SH-SY5Y (cell line): Measurements from ENCODE around the gene TRIM72.

Experiments
- GATA2 ChIP-seq: IDR thresholded peaks from 2 replicates; pipeline ENCODE4 v1.6.1; 2011; ENCODE audit warnings: mild to moderate bottlenecking, low read depth, low read length
- GATA3 ChIP-seq: IDR thresholded peaks from 2 replicates; pipeline ENCODE4 v1.6.1; 2011; ENCODE audit warnings: low read depth, mild to moderate bottlenecking, low read length, moderate library complexity

The TRIM72 gene

GRCh38 chr16:31186930-31187807 lies 26.8 kb upstream of the TRIM72 start:
- no peak for TF ChIP-seq GATA3

- TF ChIP-seq GATA3 (no peak), GATA2 (no peak)
Measured at GRCh38 chr16:31187808-31188189, 26.1 kb upstream of the TRIM72 start.

GRCh38 chr16:31188450-31189411 lies 25.2 kb upstream of the TRIM72 start:
- TF ChIP-seq GATA2 (no peak), GATA3 (no peak)

GRCh38 chr16:31189412-31189778 lies 24.5 kb upstream of the TRIM72 start:
- TF ChIP-seq GATA2 (no peak), GATA3 (no peak)

GRCh38 chr16:31190061-31190460 lies 23.9 kb upstream of the TRIM72 start:
- no peak for TF ChIP-seq GATA3
- no peak for TF ChIP-seq GATA2

GRCh38 chr16:31190818-31191444 lies 23.0 kb upstream of the TRIM72 start:
- TF ChIP-seq GATA3 (no peak), GATA2 (no peak)

GRCh38 chr16:31191697-31192428 lies 22.1 kb upstream of the TRIM72 start:
- TF ChIP-seq GATA3 (no peak), GATA2 (no peak)

GRCh38 chr16:31192856-31193642 lies 20.9 kb upstream of the TRIM72 start:
- TF ChIP-seq GATA2 (no peak), GATA3 (no peak)

GRCh38 chr16:31193874-31194273 lies 20.0 kb upstream of the TRIM72 start:
- no peak for TF ChIP-seq GATA2
- TF ChIP-seq GATA3: no peak

GRCh38 chr16:31194898-31195297 lies 19.0 kb upstream of the TRIM72 start:
- TF ChIP-seq GATA3 (no peak), GATA2 (no peak)

GRCh38 chr16:31196324-31197088 lies 17.4 kb upstream of the TRIM72 start:
- TF ChIP-seq GATA2 (no peak), GATA3 (no peak)

- no peak for TF ChIP-seq GATA3
- no peak for TF ChIP-seq GATA2
Measured at GRCh38 chr16:31198207-31198882, 15.6 kb upstream of the TRIM72 start.
